ENCODE measurements around the gene DNASE1L3. TPM values are rescaled to one million over a fixed set of nuclear protein-coding genes. Genes with fewer than 3 reads are reported as not detected.

Gene DNASE1L3
- total and polyA plus RNA-seq, 2 of the 13 experiments (the other 11 are each of a cell fraction or from before 2014, with no cell fraction given) = 0.86 to 1.7 TPM

DNA sequence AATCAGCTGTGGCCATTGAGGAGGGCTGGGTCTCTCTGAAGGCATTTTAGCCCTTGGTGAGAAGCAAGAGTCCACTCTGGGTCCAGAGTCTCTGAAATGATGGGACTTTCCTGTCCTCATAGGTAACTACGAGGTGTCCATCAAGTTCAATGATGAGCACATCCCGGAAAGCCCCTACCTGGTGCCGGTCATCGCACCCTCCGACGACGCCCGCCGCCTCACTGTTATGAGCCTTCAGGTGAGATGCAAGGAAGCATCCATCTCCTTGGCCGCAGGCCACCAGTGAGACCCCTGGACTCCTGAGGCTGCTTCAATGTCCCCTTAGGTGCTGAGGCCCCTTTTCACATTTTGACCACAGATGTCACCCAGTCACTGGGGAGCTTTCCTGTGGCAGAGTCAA, 54.9 kb downstream of the DNASE1L3 start:
- DNase-seq (ENCODE audit: low spot score) (no peak), ATAC-seq (no peak), FAIRE-seq (no peak)
- WGBS (ENCODE audit: low lambda C conversion rate) = 98% methylated on average over 8 of the region's 10 CpGs
- H3K4me2 ChIP-seq (ENCODE audit: low read depth, low read length) = no peak overlapping the region
- no TSS peak for BruUV-seq (replicated peaks)
- H3K27me3 ChIP-seq (ENCODE audit: control insufficient read depth in 1 of 2, insufficient read depth in 2 of 2, low read length in 2 of 2) = no peaks in the 10 kb centered on the region
- intact Hi-C loops (cut with micrococcal nuclease; ENCODE audit: unreplicated experiment) = no loop called here
- TF ChIP-seq RBM22 (optimal IDR thresholded peaks at IDR 0.05; ENCODE audit: low read length) (peak; percentile 85), KLF11 (CRISPR knock-in tag; IDR thresholded peaks at IDR 0.05) (no peak), ATF4 (CRISPR knock-in tag; IDR thresholded peaks at IDR 0.05) (no peak), GZF1 (CRISPR knock-in tag; IDR thresholded peaks at IDR 0.05) (no peak), AGO2 (optimal IDR thresholded peaks at IDR 0.05; ENCODE audit: low read depth, low read length) (peak; percentile 32)
- TF ChIP-seq, protein P1, sequence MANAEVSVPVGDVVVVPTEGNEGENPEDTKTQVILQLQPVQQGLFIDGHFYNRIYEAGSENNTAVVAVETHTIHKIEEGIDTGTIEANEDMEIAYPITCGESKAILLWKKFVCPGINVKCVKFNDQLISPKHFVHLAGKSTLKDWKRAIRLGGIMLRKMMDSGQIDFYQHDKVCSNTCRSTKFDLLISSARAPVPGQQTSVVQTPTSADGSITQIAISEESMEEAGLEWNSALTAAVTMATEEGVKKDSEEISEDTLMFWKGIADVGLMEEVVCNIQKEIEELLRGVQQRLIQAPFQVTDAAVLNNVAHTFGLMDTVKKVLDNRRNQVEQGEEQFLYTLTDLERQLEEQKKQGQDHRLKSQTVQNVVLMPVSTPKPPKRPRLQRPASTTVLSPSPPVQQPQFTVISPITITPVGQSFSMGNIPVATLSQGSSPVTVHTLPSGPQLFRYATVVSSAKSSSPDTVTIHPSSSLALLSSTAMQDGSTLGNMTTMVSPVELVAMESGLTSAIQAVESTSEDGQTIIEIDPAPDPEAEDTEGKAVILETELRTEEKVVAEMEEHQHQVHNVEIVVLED (CRISPR knock-in tag; IDR thresholded peaks at IDR 0.05; ENCODE audit: borderline replicate concordance) = no peak
- no peak overlapping the region for H3K9ac ChIP-seq (ENCODE audit: insufficient read depth, low read depth, low read length)
- H3K4me1 ChIP-seq (ENCODE audit: insufficient read depth, low read length) = peaks cover 11% of the 10 kb centered on the region
- peaks cover 52 to 87% of the 10 kb centered on the region in 2 experiments for H3K36me3 ChIP-seq (replicated peaks in 1 of 2; ENCODE audit: control insufficient read depth in 1 of 2, insufficient read depth in 2 of 2, low read length in 2 of 2)
- ChIA-PET CTCF (ENCODE audit: low intra/inter-chr PET ratio, low total read pairs) (no interaction called here), POLR2A (no interaction called here)
- in situ Hi-C loops (cut with HindIII; ENCODE audit: extremely low pct_ligation_motif_present, low pct_unique_long_range_greater_than_20kb) = no loop called here
- no peaks in the 10 kb centered on the region for H4K20me1 ChIP-seq (ENCODE audit: insufficient read depth, low read length)
- no peaks in the 10 kb centered on the region for H3K79me2 ChIP-seq (ENCODE audit: insufficient read depth, low read length)
- H3K4me3 ChIP-seq (replicated peaks in 1 of 3; ENCODE audit: insufficient read depth in 1 of 3, low read depth in 2 of 3, low read length in 3 of 3) = no peak overlapping the region
- no peak overlapping the region for H2AFZ ChIP-seq (ENCODE audit: low read length)
- H3K9me3 ChIP-seq (ENCODE audit: low read length) = no peaks in the 10 kb centered on the region
- H3K27ac ChIP-seq (ENCODE audit: extremely low read length, insufficient read depth, low read length) = no peak overlapping the region
